Astrocyte of the spinal cord (primary cell): ENCODE data around the gene AMZ1.
"Not testable (repeated sequence)": the region's sequence is repeated elsewhere in the genome, so short reads cannot be mapped to it uniquely, and the experiment has no call there.

ENCODE experiments used
- DNase-seq: peaks from one replicate; pipeline ENCODE4 v3.0.0; 2011; ENCODE audit warnings: low read depth, low spot score
- H3K4me3 ChIP-seq: 2 replicates; pipeline ENCODE4 v1.5.1; 2011; ENCODE audit warnings: low read depth, mild to moderate bottlenecking, low read length, moderate library complexity
- in situ Hi-C: cut with HindIII; loops from 2 replicates; pipeline ENCODE4 v1.10.0; 2017; ENCODE audit warnings: low sequenced_read_pairs
- TF ChIP-seq, protein P1 (sequence below): IDR thresholded peaks from 2 replicates; pipeline ENCODE4 v1.5.1; 2012; ENCODE audit warnings: low read depth, mild to moderate bottlenecking, low read length, inconsistent platforms

Gene AMZ1

DNA sequence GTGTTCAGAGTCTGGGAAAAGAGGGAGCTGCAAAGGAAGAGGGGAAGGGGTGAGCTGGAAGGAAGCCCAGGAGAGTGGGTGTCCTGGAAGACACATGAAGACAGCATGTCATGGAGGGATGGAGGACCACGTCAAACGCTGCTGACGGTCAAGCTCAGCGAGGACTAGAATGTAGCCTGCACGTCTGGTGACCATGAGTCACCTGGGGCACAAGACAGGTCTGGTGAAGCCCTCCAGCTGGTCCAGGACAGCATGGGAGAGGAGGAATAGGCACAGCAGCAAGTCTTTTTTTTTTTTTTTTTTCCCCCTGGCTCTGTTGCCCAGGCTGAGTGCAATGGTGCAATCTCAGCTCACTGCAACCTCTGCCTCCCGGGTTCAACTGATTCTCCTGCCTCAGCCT lies 19.6 kb upstream of the AMZ1 start:
- in situ Hi-C loops: no loop called here
- no peak overlapping the region for H3K4me3 ChIP-seq
- TF ChIP-seq, protein P1, sequence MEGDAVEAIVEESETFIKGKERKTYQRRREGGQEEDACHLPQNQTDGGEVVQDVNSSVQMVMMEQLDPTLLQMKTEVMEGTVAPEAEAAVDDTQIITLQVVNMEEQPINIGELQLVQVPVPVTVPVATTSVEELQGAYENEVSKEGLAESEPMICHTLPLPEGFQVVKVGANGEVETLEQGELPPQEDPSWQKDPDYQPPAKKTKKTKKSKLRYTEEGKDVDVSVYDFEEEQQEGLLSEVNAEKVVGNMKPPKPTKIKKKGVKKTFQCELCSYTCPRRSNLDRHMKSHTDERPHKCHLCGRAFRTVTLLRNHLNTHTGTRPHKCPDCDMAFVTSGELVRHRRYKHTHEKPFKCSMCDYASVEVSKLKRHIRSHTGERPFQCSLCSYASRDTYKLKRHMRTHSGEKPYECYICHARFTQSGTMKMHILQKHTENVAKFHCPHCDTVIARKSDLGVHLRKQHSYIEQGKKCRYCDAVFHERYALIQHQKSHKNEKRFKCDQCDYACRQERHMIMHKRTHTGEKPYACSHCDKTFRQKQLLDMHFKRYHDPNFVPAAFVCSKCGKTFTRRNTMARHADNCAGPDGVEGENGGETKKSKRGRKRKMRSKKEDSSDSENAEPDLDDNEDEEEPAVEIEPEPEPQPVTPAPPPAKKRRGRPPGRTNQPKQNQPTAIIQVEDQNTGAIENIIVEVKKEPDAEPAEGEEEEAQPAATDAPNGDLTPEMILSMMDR: no peak
- no peak for DNase-seq

DNA sequence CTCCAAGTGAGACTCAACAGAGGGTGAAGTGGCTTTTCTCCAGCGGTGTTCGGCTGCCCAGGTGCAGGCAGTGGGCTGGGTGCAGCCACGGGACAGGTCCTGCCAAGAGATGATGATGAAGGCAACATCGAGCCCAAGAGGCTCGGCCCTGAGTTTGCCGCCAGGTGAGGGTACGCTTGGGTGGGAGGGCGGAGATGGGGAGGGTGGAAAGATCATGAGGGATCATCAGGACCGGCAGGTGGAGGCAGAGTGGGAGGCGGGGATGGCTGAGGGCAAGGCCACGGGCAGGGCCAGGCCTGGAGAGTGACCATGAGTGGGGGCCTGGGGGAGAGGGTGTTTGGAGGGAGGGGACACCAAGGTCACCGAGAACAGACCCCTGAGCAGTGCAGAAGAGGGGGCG lies 17.8 kb upstream of the AMZ1 start:
- TF ChIP-seq, protein P1: no peak
- no peak for DNase-seq
- in situ Hi-C loops: no loop called here

DNA sequence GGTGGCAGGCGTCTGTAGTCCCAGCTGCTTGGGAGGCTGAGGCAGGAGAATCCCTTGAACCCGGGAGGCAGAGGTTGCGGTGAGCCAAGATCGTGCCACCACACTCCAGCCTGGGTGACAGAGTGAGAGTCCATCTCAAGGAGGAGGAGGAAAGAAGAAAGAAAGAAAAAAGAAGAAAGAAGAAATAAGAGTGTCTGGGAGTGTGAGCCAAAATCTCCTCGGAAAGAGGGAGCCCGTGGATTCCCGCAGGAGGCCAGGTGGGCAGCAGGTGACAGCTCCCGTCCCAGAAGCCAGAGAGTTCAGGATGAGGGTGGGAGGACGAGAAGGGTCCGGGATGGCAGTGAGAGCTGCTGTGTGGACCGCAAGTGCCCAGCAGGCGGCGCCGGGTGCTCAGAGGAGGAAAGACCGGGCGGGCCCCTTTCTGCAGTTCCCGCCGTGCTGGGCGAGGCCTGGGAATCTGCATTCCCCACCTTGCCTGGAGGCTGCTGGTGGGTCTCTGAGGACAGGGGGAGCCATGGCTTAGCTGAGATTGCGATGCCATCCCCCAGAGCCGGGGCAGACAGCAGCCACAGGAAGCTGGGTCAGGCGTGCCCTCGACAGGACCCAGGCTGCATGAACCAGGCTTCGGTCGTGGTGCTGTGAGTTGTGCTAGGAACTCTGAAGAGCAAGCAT lies 17.1 kb upstream of the AMZ1 start:
- in situ Hi-C loops: no loop called here
- TF ChIP-seq, protein P1: peak; percentile 95

More for the DNA sequence above, 17.8 kb upstream of the AMZ1 start:
- no peak overlapping the region for H3K4me3 ChIP-seq

DNA sequence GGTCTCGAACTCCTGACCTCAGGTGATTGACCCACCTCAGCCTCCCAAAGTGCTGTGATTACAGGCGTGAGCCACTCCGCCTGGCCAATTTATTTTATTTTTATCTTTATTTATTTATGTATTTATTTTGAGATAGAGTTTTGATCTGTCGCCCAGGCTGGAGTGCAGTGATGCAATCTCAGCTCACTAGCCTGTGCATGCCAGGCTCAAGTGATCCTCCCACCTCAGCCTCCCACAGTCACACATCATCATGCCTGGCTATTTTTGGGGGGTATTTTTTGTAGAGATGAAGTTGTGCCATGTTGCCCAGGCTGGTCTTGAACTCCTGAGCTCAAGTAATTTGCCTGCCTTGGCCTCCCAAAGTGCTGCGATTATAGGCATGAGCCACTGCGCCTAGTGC lies 14.8 kb upstream of the AMZ1 start:
- DNase-seq, in situ Hi-C loops, H3K4me3 ChIP-seq: not testable (repeated sequence)

More for the DNA sequence above, 17.1 kb upstream of the AMZ1 start:
- DNase-seq: peak; percentile 32
- no peak overlapping the region for H3K4me3 ChIP-seq

DNA sequence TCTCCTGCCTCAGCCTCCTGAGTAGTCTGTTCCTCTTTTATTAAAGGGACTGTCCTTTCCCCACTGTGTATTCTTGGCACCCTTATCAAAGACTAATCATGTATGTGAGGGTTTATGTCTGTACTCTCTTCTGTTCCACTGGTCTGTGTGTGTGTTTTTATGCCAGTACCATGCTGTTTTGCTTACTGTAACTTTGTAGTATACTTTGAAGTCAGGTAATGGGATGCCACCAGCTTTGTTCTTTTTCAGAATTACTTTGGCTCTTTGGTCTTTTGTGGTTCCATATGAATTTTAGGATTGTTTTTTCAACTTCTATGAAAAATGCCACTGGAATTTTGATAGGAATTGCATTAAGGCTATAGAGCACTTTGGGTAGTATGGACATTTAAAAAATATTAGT lies 14.1 kb upstream of the AMZ1 start:
- TF ChIP-seq, protein P1: no peak
- no peak for DNase-seq
- in situ Hi-C loops: no loop called here

DNA sequence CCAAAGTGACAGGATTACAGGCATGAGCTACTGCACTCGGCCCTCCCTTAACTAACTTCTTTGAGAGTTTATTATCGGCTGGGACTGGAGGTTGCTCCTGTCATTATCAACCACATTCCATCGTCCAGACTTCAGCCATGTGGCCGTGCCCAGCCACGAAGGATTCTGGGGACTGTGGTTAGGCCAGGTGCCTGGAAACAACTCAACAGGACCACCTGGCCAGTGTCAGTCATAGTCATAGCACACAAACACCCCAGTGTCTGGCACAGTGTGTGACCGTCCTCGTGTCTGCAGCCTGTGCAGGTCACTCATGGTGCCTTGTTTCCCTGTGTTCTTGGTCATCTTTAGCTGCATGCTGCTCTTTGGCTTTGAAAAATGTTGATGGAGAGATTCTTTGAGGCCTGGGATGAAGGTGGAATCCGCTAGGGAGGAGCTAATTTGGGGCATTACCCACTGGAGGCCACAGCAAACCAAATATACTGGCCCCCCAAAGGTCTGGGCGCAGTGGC lies 12.7 kb upstream of the AMZ1 start:
- H3K4me3 ChIP-seq: no peak overlapping the region
- TF ChIP-seq, protein P1: no peak
- no peak for DNase-seq
- in situ Hi-C loops: no loop called here

More for the DNA sequence above, 14.1 kb upstream of the AMZ1 start:
- no peak overlapping the region for H3K4me3 ChIP-seq

DNA sequence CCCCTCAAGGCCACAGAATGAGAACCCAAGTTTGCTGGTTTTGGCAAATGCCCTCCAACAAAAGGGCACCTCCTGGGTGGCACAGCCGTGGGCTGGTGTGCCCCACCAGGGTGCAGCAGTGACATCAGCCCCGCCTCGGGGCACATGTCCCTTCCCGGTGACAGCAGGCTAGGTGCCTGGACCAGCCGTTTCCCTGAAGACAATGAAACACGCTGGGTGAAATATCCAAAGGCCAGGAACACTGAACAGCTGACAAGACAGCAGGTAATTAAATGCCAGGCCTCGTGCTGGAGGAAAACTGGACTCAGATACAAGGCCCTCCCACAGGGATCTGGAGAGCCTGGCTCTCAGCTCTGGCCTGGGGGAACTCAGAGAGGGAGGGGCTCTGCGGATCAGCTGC lies 11.4 kb upstream of the AMZ1 start:
- H3K4me3 ChIP-seq, in situ Hi-C loops: not testable (repeated sequence)

DNA sequence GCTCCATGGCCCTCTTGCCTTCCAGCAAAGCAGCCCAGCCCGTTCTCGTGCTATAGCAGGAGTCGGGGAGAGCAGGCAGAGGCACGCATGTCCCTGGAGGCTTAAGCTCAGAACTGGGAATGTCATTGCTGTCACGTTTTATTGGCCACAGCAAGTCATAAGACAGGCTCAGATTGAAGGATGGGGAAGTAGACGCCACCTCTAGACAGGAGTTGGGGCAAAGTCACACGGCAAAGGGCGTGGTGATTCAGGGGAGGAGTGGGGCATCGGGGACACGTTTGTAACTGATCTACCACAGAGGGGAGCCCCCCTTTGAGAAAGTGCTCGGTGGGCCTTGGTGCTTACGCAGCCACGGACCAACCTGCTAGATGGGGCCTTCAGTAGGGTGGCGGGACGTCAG lies 9.5 kb upstream of the AMZ1 start:
- in situ Hi-C loops, DNase-seq, H3K4me3 ChIP-seq: not testable (repeated sequence)

More for the DNA sequence above, 11.4 kb upstream of the AMZ1 start:
- DNase-seq: not testable (repeated sequence)

DNA sequence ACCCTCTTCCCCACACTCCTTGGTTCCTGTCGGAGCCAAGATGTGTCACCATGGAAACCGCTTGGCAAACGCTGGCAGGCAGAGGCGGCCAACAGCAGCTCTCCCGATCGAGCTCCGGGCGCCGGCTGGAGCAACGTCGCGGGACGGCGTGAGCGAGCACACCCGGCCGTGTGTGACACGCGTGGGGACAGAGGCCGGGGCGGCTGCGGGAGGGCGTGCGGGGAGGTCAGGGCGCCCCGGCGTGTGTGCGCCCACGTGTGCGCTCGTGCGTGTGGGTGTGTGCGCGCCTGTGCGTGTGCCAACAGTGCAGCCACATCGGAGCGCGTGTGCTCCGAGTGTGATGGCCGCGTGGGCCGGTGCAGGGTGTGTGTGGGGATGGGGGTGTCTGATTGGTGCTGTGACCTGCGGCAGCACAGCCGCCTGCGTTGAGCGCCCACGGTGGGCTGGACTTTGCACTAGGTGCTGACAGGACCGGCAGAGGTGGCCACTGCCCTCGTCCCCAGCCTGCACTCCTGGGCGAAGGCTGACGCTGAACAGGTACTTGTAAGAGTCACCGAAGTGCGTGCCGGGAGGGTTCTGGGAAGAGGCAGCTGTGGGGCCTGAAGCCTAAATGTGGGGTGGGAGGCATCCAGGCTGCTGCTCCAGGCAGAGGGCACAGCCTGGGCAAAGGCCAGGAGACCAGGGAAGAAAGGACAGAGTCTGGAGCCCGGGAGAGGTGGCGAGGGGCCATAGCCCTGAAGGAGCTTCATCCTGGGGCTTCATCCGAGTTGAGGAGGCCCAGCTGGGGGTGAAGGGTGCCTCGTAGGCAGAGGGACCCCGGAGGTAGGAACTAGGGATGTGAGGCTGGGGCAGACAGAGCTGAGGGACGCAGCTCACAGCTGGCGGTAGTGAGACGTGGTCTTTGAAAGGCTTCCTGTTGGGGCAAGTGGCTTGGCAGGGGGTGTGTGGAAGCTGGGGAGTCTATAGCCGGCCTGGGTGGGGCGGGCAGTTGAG lies 8.6 kb upstream of the AMZ1 start:
- in situ Hi-C loops: not testable (repeated sequence)

More for the DNA sequence above, 8.6 kb upstream of the AMZ1 start:
- DNase-seq, H3K4me3 ChIP-seq: not testable (repeated sequence)
